GM12873 (cell line): ENCODE results near the gene HDGF.

ENCODE experiments used
- TF ChIP-seq, protein P1 (sequence below): IDR thresholded peaks from 2 replicates; pipeline ENCODE4 v1.5.1; 2012; ENCODE audit warnings: low read depth, mild to moderate bottlenecking, moderate library complexity, low read length, control low read depth; ENCODE audit not compliant: insufficient read depth; ENCODE audit errors: missing control alignments

HDGF gene

DNA sequence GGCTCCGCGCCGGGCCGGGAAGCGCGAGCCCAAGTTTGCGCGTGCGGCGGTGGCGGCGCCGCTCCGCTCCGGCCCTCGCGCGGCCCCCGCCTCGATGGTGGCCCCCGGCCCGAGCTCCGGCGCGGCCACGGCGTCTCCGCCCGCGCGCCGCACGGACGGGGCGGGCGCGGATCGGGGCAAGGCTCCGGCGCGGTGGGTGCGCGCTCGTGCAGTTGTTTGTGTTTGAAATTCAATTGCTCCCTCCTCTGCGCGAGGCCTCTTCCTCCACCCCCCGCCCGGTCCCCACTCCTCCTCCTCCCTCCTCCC is at the start of gene HDGF:
Gene HDGF (minus strand): TSS at position 225 of the 306 bp plus-strand sequence. CDS start 246 bp downstream, outside the sequence.
- TF ChIP-seq, protein P1, sequence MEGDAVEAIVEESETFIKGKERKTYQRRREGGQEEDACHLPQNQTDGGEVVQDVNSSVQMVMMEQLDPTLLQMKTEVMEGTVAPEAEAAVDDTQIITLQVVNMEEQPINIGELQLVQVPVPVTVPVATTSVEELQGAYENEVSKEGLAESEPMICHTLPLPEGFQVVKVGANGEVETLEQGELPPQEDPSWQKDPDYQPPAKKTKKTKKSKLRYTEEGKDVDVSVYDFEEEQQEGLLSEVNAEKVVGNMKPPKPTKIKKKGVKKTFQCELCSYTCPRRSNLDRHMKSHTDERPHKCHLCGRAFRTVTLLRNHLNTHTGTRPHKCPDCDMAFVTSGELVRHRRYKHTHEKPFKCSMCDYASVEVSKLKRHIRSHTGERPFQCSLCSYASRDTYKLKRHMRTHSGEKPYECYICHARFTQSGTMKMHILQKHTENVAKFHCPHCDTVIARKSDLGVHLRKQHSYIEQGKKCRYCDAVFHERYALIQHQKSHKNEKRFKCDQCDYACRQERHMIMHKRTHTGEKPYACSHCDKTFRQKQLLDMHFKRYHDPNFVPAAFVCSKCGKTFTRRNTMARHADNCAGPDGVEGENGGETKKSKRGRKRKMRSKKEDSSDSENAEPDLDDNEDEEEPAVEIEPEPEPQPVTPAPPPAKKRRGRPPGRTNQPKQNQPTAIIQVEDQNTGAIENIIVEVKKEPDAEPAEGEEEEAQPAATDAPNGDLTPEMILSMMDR = no peak

DNA sequence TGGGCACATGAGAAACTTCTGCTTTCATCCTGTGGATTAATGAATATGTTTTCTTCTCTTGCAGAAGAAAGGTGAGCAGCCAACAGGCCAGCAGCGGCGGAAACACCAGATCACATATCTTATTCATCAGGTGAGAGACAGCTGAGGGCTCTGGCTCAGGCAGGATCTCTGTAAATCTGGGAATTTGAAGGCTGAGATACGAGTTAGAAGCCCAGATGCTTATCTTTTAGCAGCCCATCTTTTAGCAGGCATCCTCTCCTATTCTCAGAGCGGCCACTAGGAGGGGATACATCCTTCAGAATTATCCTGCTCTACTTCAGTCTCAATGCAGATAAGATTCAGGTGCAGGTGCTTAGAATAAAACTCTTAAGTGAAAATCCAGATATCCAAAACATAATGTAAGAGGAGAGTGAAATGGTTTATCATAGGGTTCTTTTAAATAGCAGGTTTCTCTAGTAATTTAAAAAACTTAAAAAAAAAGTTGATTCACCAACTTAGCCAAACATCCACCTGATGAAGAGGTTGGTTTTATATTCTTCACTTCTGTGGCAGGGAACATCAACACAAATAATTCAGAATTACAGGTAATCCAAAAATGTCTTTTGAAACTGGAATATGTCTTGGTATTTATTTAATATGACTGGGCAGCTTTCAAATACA is 45.9 kb upstream of the HDGF start:
- TF ChIP-seq, protein P1 = peak; percentile 83

DNA sequence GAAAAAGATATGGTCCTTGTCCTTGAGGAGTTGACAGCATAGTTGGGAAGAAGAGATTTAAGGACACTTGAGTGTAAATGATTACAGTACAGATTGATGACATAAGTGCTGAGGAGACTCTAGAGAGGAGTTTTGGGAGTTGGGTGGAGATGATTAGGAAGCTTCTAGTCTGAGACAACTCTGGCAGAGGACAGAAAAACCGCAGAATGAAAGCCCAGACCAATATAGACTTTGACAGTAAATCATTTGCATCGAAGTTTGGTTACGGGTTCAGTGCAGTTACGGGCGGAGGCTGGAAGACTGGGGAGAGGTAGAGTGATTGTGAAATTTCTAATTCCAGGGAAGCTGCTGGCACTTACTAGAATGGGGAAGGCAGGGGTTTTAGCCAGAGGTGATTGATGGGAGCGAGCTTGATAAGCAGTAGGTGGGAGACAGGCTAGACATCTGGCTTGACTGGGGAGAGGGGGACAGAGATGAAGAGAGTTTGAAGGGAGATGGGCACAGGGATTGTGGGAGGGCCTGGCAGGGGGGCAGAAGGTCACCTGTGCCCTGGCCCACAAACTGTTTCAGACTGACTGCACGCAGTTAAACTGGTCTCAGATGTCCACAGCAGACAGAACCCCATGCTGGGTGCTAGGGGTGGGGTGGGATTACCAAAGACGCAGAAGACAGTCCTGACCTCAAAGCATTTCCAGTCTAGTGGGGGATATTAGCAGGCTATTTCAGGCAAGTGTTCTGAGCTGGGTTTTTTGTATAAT is 45.0 kb upstream of the HDGF start:
- TF ChIP-seq, protein P1 = no peak

DNA sequence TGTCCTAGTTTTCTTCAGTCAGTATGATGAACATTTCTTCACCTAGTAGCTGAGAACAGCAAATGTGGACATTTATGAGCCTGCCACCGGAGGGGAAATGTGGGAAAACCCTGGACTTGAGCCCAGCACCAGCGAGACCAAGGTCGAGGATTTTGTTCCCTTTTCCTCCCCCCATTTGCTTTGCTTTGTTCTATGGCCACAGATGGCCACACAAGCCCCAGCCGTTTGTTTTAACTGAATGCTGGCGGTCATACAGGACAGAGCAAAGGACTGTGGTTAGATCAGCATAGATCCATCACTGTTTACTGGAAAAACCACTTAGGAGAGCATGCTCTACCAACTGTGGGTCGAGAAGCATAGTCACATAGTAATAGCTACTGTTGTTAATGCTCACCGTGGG is 44.3 kb upstream of the HDGF start:
- TF ChIP-seq, protein P1 = no peak

DNA sequence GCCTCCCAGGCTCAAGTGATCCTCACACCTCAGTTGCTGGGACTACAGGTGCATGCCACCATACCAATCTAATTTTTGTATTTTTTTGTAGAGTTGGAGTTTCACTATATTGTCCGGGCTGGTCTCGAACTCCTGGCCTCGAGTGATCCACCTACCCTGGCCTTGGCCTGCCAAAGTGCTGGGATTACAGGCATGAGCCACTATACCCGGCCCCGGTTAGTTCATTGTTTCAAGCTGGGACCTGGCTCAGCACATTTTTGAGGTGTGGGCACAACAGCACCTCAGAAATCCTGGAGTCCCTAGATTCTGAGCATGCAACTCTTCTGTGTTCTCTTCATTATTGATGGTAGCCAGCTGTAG is 43.9 kb upstream of the HDGF start:
- TF ChIP-seq, protein P1 = no peak

DNA sequence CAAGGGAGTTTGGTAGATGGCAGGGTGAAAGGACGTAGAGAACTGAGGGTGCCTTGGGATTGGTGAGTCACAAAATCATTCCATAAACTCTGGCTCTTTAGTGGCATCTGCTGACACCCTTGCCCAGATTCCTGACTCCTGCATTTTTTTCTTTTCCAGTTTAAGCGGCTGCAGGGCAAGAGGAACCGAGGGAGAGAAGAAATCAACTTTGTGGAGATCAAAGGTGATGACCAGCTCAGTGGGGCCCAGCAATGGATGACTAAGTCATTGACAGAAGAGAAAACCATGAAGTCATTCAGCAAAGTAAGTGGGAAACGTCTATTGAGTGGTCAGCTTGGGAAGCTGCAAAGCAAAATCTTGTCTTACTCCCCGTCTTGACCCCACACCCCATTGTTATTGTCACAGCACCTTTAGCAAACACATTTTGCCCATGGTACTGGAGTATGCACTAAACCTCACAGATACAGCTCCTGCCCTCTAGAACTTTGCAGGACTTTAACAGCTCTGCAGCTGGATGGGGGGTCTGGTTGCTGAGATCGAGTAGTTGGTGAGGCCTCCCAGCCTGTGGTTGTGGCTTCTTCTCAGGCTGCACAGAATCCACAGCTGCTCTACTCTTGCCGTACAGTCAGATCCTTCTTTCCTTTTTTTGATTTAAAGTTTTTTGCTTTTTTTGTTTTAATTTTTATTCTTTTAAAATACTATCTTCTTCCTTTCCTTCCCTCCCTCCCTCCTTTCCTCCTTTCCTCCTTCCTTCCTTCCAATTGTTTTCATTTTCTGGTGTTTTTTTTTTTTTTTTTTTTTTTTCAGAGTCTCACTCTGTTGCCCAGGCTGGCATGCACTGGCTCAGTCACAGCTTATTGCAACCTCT is 43.3 kb upstream of the HDGF start:
- TF ChIP-seq, protein P1 = no peak

DNA sequence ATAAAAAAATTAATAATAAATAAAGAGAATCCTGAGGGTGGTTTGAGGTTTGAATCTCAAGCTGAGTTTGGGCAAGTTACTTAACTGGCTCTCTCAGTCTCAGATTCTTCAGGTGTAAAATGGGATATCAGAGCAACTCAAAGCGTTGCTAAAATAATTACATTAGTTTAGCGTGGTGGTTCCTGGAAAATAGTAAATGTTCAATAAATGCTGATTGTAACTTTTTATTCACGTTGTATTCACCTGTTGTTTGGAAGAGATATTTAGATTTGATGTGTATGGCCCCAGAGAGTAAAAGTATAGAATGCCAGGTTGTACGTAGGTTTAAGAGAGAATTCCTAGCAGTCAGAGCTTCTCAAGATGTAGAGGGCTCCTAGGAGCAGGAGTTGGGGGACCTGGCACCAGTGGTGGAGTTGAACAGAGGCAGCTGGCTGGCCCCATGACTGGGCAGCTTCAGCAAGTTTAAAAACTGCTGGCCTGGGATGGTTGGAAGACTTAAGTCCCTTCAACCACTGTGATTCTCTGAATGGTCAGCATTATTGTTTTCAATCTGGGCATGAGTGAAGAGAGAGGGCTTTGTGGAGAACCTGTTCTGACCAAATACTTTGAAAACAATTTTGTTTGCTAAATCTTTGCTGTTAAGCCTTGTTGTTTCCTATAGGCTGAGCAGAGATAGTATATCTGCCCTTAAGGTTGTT is 38.3 kb upstream of the HDGF start:
- TF ChIP-seq, protein P1 = no peak
